Large intestine (tissue), 3 donors: ENCODE measurements around the gene HBQ1. TPM values are rescaled to one million over a fixed set of nuclear protein-coding genes. Genes with fewer than 3 reads are reported as not detected.
"Not testable (repeated sequence)": the region's sequence is repeated elsewhere in the genome, so short reads cannot be mapped to it uniquely, and the experiment has no call there.

Experiments used
- DNase-seq, 2 donors: peaks; one replicate each; pipeline versions ENCODE4 v3.0.0 to v3.0.0-alpha.2; 2013
- H3K27ac ChIP-seq: one replicate; pipeline ENCODE4 v1.5.1; 2013; ENCODE audit warnings: low read length
- H3K27me3 ChIP-seq: 2 replicates; pipeline ENCODE4 v1.6.1; 2013; ENCODE audit warnings: low read length; ENCODE audit not compliant: control insufficient read depth, insufficient read depth
- H3K36me3 ChIP-seq: 2 replicates; pipeline ENCODE4 v1.6.1; 2013; ENCODE audit warnings: low read length; ENCODE audit not compliant: control insufficient read depth, insufficient read depth
- H3K4me1 ChIP-seq: one replicate; pipeline ENCODE4 v1.6.1; 2013; ENCODE audit warnings: low read length; ENCODE audit not compliant: control insufficient read depth, insufficient read depth
- H3K4me3 ChIP-seq: one replicate; pipeline ENCODE4 v1.5.1; 2013; ENCODE audit warnings: low read length
- H3K9me3 ChIP-seq: one replicate; pipeline ENCODE4 v1.6.1; 2013; ENCODE audit warnings: mild to moderate bottlenecking, low read depth, low read length, moderate library complexity; ENCODE audit not compliant: control insufficient read depth
- WGBS: methylation state at CpG from one replicate; pipeline ENCODE4 v1.1.5; 2013; ENCODE audit warnings: low lambda C conversion rate; ENCODE audit not compliant: insufficient coverage; 5-methylcytosine and 5-hydroxymethylcytosine counted together
- polyA plus RNA-seq: library from polyadenylated mRNA; unstranded; fragments of 120-200 nt; gene quantifications from one replicate; pipeline ENCODE4 v1.2.1, GENCODE V29; 2013

Gene HBQ1
- polyA plus RNA-seq, 1 donor, result 0.73 TPM

DNA sequence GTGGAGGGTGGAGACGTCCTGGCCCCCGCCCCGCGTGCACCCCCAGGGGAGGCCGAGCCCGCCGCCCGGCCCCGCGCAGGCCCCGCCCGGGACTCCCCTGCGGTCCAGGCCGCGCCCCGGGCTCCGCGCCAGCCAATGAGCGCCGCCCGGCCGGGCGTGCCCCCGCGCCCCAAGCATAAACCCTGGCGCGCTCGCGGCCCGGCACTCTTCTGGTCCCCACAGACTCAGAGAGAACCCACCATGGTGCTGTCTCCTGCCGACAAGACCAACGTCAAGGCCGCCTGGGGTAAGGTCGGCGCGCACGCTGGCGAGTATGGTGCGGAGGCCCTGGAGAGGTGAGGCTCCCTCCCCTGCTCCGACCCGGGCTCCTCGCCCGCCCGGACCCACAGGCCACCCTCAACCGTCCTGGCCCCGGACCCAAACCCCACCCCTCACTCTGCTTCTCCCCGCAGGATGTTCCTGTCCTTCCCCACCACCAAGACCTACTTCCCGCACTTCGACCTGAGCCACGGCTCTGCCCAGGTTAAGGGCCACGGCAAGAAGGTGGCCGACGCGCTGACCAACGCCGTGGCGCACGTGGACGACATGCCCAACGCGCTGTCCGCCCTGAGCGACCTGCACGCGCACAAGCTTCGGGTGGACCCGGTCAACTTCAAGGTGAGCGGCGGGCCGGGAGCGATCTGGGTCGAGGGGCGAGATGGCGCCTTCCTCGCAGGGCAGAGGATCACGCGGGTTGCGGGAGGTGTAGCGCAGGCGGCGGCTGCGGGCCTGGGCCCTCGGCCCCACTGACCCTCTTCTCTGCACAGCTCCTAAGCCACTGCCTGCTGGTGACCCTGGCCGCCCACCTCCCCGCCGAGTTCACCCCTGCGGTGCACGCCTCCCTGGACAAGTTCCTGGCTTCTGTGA is 3.5 kb upstream of the HBQ1 start, which contains the start of gene HBA1:
TSS of gene HBA1 (plus strand) at position 204 of the 906 bp plus-strand sequence. CDS start at position 241, 37 bp downstream.
- H3K4me1 ChIP-seq, H3K27ac ChIP-seq, DNase-seq, H3K36me3 ChIP-seq, H3K9me3 ChIP-seq, H3K4me3 ChIP-seq: not testable (repeated sequence)
- peaks cover 68% of the 10 kb centered on the region for H3K27me3 ChIP-seq
- WGBS, result no CpG with 5 or more reads among the region's 88 CpGs

DNA sequence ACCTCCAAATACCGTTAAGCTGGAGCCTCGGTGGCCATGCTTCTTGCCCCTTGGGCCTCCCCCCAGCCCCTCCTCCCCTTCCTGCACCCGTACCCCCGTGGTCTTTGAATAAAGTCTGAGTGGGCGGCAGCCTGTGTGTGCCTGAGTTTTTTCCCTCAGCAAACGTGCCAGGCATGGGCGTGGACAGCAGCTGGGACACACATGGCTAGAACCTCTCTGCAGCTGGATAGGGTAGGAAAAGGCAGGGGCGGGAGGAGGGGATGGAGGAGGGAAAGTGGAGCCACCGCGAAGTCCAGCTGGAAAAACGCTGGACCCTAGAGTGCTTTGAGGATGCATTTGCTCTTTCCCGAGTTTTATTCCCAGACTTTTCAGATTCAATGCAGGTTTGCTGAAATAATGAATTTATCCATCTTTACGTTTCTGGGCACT is 2.9 kb upstream of the HBQ1 start:
- Histone ChIP-seq H3K27ac (no peak overlapping the region), H3K27me3 (peaks cover 66% of the 10 kb centered on the region), H3K4me1 (peaks cover 6% of the 10 kb centered on the region), H3K9me3 (no peaks in the 10 kb centered on the region), H3K4me3 (no peak overlapping the region), H3K36me3 (no peaks in the 10 kb centered on the region)
- WGBS, result no CpG with 5 or more reads among the region's 13 CpGs
- no peak for DNase-seq

DNA sequence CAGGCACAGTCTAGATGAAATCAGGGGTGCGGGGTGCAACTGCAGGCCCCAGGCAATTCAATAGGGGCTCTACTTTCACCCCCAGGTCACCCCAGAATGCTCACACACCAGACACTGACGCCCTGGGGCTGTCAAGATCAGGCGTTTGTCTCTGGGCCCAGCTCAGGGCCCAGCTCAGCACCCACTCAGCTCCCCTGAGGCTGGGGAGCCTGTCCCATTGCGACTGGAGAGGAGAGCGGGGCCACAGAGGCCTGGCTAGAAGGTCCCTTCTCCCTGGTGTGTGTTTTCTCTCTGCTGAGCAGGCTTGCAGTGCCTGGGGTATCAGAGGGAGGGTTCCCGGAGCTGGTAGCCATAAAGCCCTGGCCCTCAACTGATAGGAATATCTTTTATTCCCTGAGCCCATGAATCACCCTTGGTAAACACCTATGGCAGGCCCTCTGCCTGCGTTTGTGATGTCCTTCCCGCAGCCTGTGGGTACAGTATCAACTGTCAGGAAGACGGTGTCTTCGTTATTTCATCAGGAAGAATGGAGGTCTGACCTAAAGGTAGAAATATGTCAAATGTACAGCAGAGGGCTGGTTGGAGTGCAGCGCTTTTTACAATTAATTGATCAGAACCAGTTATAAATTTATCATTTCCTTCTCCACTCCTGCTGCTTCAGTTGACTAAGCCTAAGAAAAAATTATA is 2.1 kb upstream of the HBQ1 start:
- Histone ChIP-seq H3K9me3 (no peaks in the 10 kb centered on the region), H3K4me1 (peaks cover 6% of the 10 kb centered on the region), H3K36me3 (no peaks in the 10 kb centered on the region), H3K27me3 (peaks cover 66% of the 10 kb centered on the region), H3K4me3 (no peak overlapping the region), H3K27ac (no peak overlapping the region)
- DNase-seq, result no peak
- 75% methylated on average over 1 of the region's 11 CpGs for WGBS

DNA sequence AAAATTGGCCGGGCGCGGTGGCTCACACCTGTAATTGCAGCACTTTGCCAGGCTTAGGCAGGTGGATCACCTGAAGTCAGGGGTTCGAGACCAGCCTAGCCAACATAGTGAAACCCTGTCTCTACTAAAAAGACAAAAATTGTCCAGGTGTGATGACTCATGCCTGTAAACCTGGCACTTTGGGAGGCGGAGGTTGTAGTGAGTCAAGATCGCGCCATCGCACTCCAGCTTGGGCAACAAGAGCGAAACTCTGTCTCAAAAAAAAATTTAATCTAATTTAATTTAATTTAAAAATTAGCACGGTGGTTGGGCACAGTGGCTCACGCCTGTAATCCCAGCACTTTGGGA is 1.6 kb upstream of the HBQ1 start:
- Histone ChIP-seq H3K27me3 (peaks cover 62% of the 10 kb centered on the region), H3K4me3 (no peak overlapping the region), H3K36me3 (no peaks in the 10 kb centered on the region), H3K4me1 (peaks cover 6% of the 10 kb centered on the region), H3K9me3 (no peaks in the 10 kb centered on the region), H3K27ac (no peak overlapping the region)
- no peak for DNase-seq
- no CpG with 5 or more reads among the region's 11 CpGs for WGBS

DNA sequence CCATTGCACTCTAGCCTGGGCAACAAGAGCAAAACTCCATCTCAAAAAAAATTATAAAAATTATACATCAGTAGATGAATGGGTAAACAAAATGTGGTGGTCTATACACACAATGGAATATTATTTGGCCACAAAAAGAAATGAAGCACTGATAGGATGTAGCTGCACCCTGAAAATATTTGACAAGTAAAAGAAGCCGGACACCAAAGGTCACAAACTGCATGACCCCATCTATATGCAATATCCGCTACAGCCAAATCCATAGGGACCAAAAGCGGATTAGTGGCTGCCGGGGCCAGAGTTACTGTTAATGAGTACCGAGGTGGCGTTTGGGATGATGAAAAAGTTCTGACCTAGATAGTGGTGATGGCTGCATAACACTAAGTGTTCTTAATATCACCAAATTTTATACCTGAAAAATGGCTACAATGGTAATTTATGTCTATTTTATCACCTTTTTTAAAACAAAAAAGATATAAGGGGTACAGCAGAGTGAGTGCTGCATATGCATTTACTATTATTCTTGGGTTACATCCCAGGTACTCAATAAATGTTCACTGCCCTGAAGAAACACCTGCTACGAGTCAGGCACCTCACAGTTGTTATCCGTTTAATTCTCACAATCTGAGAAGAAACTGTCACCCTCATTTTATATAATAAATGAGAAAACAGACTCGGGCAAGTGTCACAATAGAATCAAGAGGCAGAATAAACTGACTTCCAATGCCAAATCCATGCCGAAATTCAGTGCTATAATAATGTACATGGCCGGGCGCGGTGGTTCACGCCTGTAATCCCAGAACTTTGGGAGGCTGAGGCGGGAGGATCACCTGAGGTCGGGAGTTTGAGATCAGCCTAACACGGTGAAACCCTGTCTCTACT is 807 bp upstream of the HBQ1 start:
- 93% methylated on average over 3 of the region's 17 CpGs for WGBS
- no peak for DNase-seq
- peaks cover 57% of the 10 kb centered on the region for H3K27me3 ChIP-seq
- H3K36me3 ChIP-seq, result no peaks in the 10 kb centered on the region
- no peak overlapping the region for H3K4me3 ChIP-seq
- H3K4me1 ChIP-seq, result peaks cover 6% of the 10 kb centered on the region
- no peak overlapping the region for H3K27ac ChIP-seq
- H3K9me3 ChIP-seq, result no peaks in the 10 kb centered on the region

DNA sequence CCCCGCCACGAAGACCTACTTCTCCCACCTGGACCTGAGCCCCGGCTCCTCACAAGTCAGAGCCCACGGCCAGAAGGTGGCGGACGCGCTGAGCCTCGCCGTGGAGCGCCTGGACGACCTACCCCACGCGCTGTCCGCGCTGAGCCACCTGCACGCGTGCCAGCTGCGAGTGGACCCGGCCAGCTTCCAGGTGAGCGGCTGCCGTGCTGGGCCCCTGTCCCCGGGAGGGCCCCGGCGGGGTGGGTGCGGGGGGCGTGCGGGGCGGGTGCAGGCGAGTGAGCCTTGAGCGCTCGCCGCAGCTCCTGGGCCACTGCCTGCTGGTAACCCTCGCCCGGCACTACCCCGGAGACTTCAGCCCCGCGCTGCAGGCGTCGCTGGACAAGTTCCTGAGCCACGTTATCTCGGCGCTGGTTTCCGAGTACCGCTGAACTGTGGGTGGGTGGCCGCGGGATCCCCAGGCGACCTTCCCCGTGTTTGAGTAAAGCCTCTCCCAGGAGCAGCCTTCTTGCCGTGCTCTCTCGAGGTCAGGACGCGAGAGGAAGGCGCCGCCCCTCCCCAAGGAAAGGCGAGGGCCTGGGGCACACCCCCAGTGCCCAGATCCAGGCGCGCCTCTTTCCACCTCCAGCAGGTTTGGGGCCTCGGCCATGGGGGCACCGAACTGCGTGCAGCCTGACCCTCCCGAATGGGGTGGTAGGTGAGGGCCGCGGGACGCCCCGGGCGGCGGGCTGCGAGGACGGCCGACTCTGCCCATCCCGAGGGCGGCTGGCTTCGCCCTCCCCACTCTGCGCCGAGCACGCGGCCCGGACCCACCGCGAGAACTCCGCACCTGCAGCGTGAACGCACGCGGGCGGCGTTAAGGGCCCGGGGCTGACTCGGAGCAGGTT is 664 bp downstream of the HBQ1 start:
- Histone ChIP-seq H3K27me3 (peaks cover 43% of the 10 kb centered on the region), H3K36me3 (peaks cover 2% of the 10 kb centered on the region), H3K9me3 (no peaks in the 10 kb centered on the region), H3K4me3 (peak overlapping the region; percentile 10), H3K27ac (no peak overlapping the region), H3K4me1 (peaks cover 6% of the 10 kb centered on the region)
- DNase-seq, result peak; percentile 66 to 72
- no CpG with 5 or more reads among the region's 89 CpGs for WGBS

DNA sequence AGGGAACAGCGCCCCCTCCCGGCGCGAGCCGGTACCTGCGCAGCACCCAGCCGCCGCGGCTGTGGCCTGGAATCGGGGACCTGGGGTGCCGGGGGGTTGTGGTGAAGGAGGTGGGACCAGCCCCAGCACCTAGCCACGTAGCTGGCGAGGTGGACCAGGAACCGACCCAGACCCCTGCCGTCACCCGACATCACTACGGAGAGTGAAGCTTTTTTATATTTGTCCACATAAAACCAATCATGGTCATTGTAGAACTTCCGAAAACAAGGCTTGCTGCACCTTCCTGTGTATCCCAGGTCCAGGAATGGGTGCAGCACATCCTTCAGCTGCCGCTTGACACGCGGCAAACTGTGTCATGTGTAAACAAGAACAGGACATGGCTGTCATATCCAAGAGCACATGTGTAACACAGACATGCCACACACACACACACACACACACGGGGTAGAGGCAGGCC is 1.3 kb downstream of the HBQ1 start:
- Histone ChIP-seq H3K4me1 (peaks cover 6% of the 10 kb centered on the region), H3K27ac (no peak overlapping the region), H3K27me3 (peaks cover 41% of the 10 kb centered on the region), H3K4me3 (no peak overlapping the region), H3K36me3 (peaks cover 2% of the 10 kb centered on the region), H3K9me3 (no peaks in the 10 kb centered on the region)
- DNase-seq, result no peak
- no CpG with 5 or more reads among the region's 22 CpGs for WGBS

DNA sequence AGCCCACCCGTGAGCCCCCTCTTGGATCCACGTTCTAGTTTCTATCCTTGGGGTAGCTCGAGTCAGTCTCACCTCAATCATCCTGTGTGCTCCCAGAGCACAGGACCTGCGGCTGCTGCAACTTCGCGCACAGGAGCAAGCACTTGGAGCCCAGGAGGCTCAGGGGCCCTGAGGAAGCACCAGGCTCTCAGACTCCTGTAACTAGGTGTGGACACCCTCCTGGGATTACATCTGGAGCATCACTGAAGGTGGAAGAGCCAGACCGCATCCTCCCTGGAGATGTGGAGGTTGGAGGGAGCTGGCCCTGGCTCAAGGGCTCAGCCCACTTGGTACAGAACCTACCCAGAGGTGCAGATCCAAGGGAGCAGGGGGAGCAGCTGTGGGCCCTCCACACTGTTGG is 2.7 kb downstream of the HBQ1 start:
- Histone ChIP-seq H3K9me3 (no peaks in the 10 kb centered on the region), H3K27me3 (peaks cover 29% of the 10 kb centered on the region), H3K36me3 (peaks cover 10% of the 10 kb centered on the region), H3K4me1 (peaks cover 6% of the 10 kb centered on the region), H3K4me3 (no peak overlapping the region), H3K27ac (no peak overlapping the region)
- WGBS, result no CpG with 5 or more reads among the region's 7 CpGs
- DNase-seq, result no peak

DNA sequence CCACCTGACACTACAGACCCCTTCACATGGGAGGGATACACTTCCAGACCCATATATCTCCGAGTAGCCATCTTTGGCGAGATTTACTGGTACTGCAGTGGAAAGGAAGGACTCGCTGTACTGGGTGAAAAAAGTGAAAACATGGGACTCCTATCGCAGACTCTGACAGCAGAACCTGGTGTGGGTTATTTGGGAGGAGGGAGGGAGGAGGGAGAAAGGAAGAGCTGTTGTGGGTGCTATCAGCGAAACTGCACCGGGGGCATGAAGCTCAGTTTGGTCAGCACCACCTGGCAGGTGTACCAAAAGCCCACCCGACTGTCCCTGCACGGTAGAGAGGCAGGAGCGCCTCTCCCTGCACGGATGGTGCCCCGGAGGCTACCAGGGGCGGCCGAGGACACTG is 5.0 kb downstream of the HBQ1 start:
- Histone ChIP-seq H3K27ac (no peak overlapping the region), H3K4me3 (no peak overlapping the region), H3K27me3 (peaks cover 8% of the 10 kb centered on the region), H3K36me3 (peaks cover 30% of the 10 kb centered on the region), H3K9me3 (no peaks in the 10 kb centered on the region), H3K4me1 (peaks cover 6% of the 10 kb centered on the region)
- DNase-seq, result no peak
- no CpG with 5 or more reads among the region's 13 CpGs for WGBS
